NCI-H460 (cell line): ENCODE results near the gene TSN. TPM values are rescaled to one million over a fixed set of nuclear protein-coding genes. Genes with fewer than 3 reads are reported as not detected.
"Not testable (repeated sequence)": the region's sequence is repeated elsewhere in the genome, so short reads cannot be mapped to it uniquely, and the experiment has no call there.

Source experiments
- DNase-seq: peaks from one replicate; pipeline ENCODE4 v3.0.0-alpha.2; 2016; ENCODE audit warnings: low read depth; ENCODE audit errors: extremely low read depth
- total RNA-seq: library from RNA; depleted of rRNA; stranded (reverse); fragments of >200 nt; shearing (Covaris generic); gene quantifications from 2 replicates; pipeline ENCODE4 v1.2.3, GENCODE V29; 2014; rRNA removed

TSN gene
- total RNA-seq, 1 experiment from 2014 or later = 89.7 TPM

DNA sequence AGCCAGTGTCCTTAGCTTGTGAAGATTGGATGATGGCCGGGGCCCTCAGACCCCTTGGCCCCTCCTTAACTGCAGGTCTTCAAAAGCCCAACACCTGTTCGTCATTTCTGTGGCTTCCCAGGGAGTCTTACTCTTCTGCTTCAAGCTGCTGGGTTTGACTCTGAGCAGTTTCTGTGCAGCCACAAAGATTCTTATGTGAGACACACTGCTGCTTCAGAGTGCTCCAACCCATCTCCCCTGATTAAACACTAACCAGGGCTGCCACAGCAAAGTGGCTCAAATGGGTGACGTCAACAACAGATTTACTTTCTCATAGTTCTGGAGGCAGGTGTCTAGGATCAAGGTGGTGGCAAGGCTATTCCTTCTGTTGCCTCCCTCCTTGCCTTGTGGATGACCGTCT, 40.8 kb downstream of the TSN start:
- DNase-seq = no peak

DNA sequence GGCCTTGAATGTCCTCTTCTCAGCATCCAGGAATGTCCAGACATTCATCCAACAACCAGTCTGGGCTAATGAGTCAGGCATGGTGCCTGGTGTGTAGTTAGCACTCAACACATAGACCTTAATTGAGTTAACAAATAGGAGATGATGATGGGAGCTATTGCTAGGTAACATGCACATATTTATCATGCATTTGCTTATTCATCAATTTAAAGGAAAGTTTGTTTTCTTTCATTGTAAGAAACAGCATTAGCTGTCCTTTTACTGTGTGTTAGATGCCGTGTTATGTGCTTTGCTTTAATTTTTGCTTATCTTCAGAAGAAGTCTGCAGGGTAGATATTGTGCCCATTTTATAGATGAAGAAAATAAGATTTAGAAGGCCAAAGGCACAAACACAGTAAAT, 43.2 kb downstream of the TSN start:
- no peak for DNase-seq

DNA sequence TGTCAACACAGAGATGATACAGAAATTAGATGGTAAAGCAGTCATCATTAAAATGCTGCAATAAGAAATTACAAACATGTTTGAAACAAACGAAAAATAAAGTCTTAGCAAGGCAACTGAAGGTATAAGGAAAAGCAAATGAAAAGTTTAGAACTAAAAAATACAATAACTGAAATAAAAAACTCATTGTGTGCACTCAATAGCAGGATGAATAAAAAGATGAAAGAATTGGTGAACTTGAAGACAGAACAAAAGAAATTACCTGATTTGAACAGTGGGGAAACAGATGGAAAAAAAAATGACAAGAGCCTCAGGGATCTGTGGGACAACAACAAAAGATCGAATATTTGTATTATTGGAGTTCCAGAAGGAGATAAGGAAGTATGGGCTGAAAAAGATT, 46.5 kb downstream of the TSN start:
- no peak for DNase-seq

DNA sequence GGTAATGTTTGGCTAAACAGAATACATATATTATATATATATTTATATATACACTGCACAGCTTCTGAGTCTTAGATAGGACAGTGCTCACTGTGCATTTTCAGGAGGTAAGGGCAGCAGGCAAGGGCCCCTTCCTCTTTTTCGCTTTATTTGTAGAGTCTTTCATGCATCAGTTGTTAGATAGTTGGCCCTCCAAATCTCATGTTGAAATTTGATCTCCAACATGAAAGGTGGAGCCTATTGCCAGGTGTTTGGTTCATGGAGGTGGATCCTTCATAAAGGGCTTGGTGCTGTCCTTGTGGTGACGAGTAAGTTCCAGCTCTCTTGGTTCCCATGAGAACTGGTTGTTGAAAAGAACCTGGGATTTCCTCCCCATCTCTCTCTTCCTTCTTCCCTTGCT, 48.1 kb downstream of the TSN start:
- no peak for DNase-seq

DNA sequence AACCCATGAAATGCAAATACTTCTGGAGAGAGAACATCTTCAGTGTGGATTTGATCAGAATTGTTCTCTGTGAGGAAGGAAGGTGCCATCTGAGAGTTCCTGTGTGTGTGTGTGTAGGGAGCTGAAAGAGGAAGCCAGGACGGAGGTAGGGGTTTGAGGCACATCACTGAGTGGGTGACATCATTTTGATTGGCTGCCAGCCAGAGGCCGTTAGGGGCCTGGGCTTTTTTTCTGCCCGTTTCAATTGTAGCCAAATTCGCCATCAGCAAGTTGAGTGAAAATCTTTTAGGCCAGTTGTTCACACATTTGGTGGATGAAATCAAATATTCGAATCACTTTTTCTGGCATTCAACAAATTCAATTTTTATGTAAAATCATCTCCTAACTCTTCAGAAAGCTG, 48.9 kb downstream of the TSN start:
- DNase-seq = no peak

DNA sequence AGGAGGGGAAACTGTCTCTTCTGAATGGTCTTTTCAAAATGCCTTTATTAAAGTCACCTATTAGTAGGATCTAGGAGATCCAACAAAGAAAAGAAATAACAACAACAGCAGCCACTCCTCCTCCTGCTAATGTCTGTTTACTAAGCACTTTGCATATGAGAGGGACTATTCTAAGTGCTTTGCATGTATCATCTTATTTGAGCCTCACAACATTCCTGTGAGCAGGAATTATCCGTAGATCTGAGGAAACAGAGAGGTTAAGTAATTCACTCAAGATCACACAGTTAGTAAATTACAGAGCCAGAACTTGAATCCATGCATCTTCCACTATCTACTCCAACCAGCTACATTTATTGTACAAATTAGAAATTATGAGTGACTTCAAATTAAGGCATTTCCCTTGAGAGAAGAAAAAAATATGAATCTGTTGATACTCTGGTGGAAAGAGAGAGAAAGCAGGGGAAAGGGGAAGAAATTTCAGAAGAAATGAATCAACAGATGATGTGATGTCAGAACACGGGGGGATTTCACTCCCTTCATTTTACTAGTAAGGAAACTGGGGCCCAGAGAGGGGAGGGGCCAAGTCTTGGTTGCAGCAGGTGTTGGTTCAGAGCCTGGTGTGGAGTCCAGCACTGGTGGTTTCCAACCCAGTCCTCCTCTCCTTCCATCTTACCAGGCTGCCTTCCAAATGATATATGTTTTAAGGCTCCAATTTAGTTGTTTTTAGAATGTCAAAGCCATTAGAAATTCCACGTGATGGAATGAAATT, 49.7 kb downstream of the TSN start:
- DNase-seq = no peak

DNA sequence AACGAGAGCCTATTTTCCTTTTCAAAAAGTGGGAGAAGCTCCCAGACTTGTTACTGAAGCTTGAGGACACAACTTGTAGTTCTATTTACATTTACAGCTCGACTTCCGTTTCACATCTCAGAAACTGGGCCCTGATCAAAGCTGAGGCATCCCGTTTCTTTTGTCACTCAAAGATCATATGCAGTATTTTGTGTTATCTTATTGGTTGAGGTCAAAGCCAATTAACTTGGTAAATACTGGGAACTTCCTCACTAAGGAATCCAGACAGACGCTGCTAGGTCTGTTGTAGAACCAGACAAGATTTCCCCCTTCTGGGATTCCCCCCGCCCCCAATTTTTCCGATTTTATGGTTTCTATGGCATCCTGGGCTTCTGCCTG, 50.3 kb downstream of the TSN start:
- DNase-seq = no peak

DNA sequence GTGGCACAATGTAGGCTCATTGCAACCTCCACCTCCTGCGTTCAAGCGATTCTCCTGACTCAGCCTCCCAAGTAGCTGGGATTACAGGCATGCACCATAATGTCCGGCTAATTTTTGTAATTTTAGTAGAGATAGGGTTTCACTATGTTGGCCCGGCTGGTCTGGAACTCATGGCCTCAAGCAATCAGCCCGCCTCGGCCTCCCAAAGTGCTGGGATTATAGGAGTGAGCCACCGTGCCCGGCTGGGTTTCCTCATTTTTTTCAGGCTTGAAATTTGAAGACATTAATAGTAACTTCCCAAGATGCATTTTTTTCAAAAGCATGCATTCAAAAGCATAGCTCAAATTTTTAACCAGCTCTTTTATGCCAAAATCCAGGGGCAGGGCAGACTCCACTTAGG, 52.3 kb downstream of the TSN start:
- not testable (repeated sequence) for DNase-seq

DNA sequence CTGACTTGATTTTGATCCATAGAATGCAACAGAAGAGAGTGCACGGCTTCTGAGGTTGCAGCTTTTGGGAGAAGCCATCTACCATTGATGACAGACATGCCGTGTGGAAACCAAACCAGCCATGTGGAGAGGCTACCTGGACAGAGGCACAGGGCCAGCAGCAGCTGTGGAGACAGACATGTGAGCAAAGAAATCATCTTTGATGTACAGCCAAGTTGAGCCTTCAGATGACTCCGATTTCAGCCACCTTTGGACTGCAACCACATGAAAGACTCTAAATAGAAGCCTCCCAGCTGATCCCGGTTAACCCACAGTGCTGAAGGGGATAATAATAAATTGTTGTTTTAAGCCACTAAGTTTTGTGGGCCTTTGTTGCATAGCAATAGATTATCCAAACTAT, 54.2 kb downstream of the TSN start:
- DNase-seq = no peak

DNA sequence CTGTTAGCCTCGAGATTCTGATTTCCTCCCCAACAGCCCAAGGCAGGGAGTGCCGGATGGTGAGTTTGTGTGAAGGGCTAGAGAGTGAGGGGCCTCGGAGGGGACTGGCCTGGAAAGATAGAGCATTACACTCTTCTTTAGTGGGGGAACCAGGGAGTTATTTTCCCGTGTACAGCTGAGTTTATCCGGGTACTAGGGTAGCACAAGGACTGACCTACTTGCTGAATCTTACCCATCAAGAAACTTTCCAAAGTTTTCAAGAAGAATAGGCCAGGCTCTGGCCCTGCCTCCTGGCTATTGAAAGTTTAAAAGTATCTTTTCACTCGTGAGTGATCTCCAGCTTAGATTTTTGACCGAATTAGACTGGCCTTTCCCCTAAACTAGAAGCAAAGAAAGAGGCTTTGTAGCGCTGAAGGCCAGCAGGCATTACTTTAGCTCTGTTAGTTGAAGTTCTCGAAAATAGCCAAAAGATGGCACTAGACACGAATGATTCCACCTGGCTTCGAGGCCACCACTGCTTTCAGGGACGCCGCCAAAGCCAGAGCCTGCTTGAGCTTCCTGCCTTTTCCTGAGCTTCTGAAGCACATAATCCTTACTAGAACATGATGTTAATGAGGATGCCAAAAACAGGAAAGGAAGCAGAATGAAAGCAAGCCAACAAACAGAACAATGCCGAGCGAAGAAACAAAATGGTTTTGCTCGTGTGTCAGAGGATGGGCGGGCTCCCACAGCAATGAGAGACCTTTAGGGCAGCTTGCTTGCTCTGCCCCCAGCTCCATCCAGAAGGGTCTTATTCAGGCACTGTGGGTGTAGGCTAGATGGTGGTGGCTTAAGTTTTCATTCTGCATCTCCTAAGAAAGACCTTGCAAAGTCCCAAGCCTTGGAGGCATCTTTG, 55.8 kb downstream of the TSN start:
- peak; percentile 78 for DNase-seq

DNA sequence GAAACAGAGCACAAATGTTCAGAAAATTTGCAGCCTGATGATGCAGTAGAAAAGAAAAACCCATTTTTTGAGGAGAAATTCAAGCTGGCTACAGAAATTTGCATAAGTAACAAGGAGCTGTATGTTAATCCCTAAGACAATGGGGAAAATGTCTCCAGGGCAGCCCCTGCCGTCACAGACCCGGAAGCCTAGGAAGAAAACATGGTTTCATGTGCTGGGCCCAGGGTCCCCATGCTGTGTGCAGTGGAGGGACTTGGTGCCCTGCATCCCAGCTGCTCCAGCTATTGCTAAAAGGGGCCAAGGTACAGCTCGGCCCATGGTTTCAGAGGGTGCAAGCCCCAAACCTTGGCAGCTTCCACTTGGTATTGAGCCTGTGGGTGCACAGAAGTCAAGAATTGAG, 57.6 kb downstream of the TSN start:
- DNase-seq = not testable (repeated sequence)

DNA sequence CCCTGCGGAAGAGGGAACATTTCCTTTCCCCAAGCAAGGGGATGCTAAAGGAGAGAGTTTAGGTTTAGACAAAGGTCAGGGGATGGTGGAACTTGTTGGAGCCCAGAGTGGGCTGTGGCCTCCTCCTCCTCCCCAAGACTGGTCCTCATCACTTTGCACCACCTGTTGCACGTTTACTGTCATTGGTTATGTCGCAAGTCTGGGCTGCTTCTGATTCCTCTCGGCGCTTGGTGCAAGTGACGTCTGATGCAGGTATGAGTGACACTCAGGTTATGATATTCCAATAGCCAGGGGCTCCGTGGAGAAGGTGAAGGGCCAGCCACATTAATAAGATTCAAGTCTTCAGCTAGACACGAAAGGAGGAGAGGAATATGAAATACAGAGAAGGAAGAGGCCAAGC, 59.8 kb downstream of the TSN start:
- DNase-seq = no peak

DNA sequence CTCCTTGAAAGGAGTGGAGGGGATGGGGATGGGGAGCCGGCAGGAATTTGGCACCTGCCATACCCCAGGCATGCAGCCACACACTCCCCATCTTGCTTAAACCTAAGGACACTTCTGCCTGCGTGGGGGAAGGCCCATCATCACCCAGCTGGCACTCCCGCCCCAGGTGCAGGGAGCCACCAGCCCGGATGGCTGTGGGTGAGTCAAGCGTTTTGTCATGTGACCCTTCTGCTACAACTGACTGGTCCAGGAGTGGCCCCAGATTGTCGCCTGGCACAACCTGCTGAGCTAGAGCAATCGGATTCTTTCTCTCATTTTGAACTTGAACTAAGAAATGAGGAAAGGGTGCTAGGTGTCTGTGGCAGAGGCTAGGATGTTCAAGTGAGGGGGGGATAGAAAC, 61.3 kb downstream of the TSN start:
- no peak for DNase-seq

DNA sequence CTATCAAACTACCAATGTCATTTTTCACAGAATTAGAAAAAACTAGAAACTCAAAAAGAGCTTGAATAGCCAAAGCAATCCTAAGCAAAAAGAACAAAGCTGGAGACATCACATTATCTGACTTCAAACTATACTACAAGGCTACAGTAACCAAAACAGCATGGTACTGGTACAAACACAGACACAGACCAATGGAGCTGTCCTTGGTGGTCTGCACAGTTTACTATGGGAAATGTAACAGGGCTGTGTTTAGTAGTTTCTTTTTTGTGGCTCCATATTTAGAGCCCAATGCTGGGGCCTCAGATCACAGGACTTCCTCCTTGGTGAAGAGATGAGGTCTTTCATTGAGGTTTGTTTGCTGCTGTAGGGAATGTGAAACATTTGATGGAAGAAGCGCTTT, 61.9 kb downstream of the TSN start:
- DNase-seq = not testable (repeated sequence)

Other genes with a start within 250 kb of the TSN start
- not detected in 2 replicates for gene RNU4ATAC, start 224.8 kb upstream of the TSN start, total RNA-seq
- 28.0 and 40.0 TPM in 2 replicates for gene CLASP1, start 106.2 kb upstream of the TSN start, total RNA-seq
- 164 and 173 TPM in 2 replicates for gene NIFK, start 18.8 kb upstream of the TSN start, total RNA-seq